ENCODE measurements around the gene CAPN5. TPM values are rescaled to one million over a fixed set of nuclear protein-coding genes. Genes with fewer than 3 reads are reported as not detected.

The CAPN5 gene
- total and polyA plus RNA-seq, 2 experiments from 2014 or later = 10.2 to 32.2 TPM

GRCh38 chr11:77065878-77066228 lies 918 bp upstream of the CAPN5 start:
- Histone ChIP-seq H3K27ac (ENCODE audit: low read depth) (peak overlapping the region; percentile 86; the same call in 1 of the 2 replicates), H3K9me2 (ENCODE audit: insufficient read depth) (no peaks in the 10 kb centered on the region), H3K4me1 (ENCODE audit: insufficient read depth) (peaks cover 12% of the 10 kb centered on the region; the same call in 1 of the 2 replicates), H4K20me1 (replicated peaks; ENCODE audit: insufficient read depth) (no peaks in the 10 kb centered on the region), H3K36me3 (ENCODE audit: insufficient read depth) (no peaks in the 10 kb centered on the region), H3F3A (replicated peaks; ENCODE audit: low read depth) (peaks cover 10% of the 10 kb centered on the region), H3K4me3 (peak overlapping the region; percentile 84), H3K79me2 (replicated peaks; ENCODE audit: insufficient read depth) (no peaks in the 10 kb centered on the region), H3K4me2 (peak overlapping the region; percentile 95), H2AFZ (peak overlapping the region; percentile 90), H3K27me3 (ENCODE audit: insufficient read depth) (no peaks in the 10 kb centered on the region)
- Mint-ChIP-seq H3K4me3 (peak overlapping the region; percentile 87), H3K9me3 (0 out of 3 replicates have a peak, but pooled peaks cover 3% of the 10 kb centered on the region), H3K4me1 (peaks cover 21% of the 10 kb centered on the region), H3K27ac (peak overlapping the region; percentile 80; the same call in 1 of the 2 replicates), H3K27me3 (ENCODE audit: insufficient read depth, low read depth, poor library complexity) (peaks cover 23% of the 10 kb centered on the region), H3K36me3 (ENCODE audit: low read depth) (no peaks in the 10 kb centered on the region)
- DNase-seq (ENCODE audit: low spot score) (peak; percentile 42), ATAC-seq (no peak)
- no peak for TF ChIP-seq CREB1 (CRISPR knock-in tag; IDR thresholded peaks at IDR 0.05; ENCODE audit: low read depth)
- TF ChIP-seq, protein P1, sequence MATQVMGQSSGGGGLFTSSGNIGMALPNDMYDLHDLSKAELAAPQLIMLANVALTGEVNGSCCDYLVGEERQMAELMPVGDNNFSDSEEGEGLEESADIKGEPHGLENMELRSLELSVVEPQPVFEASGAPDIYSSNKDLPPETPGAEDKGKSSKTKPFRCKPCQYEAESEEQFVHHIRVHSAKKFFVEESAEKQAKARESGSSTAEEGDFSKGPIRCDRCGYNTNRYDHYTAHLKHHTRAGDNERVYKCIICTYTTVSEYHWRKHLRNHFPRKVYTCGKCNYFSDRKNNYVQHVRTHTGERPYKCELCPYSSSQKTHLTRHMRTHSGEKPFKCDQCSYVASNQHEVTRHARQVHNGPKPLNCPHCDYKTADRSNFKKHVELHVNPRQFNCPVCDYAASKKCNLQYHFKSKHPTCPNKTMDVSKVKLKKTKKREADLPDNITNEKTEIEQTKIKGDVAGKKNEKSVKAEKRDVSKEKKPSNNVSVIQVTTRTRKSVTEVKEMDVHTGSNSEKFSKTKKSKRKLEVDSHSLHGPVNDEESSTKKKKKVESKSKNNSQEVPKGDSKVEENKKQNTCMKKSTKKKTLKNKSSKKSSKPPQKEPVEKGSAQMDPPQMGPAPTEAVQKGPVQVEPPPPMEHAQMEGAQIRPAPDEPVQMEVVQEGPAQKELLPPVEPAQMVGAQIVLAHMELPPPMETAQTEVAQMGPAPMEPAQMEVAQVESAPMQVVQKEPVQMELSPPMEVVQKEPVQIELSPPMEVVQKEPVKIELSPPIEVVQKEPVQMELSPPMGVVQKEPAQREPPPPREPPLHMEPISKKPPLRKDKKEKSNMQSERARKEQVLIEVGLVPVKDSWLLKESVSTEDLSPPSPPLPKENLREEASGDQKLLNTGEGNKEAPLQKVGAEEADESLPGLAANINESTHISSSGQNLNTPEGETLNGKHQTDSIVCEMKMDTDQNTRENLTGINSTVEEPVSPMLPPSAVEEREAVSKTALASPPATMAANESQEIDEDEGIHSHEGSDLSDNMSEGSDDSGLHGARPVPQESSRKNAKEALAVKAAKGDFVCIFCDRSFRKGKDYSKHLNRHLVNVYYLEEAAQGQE (IDR thresholded peaks at IDR 0.05; ENCODE audit: unreplicated experiment) = no peak
- TF ChIP-seq POLR2AphosphoS5 (IDR thresholded peaks at IDR 0.05; ENCODE audit: low read depth) = no peak
- TF ChIP-seq STAT1 (IDR thresholded peaks at IDR 0.05; ENCODE audit: unreplicated experiment) = no peak
- no peak for TF ChIP-seq ZNF331 (CRISPR knock-in tag; IDR thresholded peaks at IDR 0.05; ENCODE audit: low read depth)
- TF ChIP-seq EZH2 (IDR thresholded peaks at IDR 0.05; ENCODE audit: low read depth, unreplicated experiment) = no peak
- TF ChIP-seq, protein P2, sequence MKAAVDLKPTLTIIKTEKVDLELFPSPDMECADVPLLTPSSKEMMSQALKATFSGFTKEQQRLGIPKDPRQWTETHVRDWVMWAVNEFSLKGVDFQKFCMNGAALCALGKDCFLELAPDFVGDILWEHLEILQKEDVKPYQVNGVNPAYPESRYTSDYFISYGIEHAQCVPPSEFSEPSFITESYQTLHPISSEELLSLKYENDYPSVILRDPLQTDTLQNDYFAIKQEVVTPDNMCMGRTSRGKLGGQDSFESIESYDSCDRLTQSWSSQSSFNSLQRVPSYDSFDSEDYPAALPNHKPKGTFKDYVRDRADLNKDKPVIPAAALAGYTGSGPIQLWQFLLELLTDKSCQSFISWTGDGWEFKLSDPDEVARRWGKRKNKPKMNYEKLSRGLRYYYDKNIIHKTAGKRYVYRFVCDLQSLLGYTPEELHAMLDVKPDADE (IDR thresholded peaks at IDR 0.05) = no peak
- TF ChIP-seq CTCF (conservative IDR thresholded peaks at IDR 0.05; ENCODE audit: low read depth in 2 of 2) = no peak
- TF ChIP-seq JUNB (IDR thresholded peaks at IDR 0.05; ENCODE audit: unreplicated experiment) = no peak
- no peak for TF ChIP-seq ZNF114 (CRISPR knock-in tag; IDR thresholded peaks at IDR 0.05)
- no peak for TF ChIP-seq ZNF462 (CRISPR knock-in tag; IDR thresholded peaks at IDR 0.05)
- no peak for TF ChIP-seq NANOG (IDR thresholded peaks at IDR 0.05; ENCODE audit: borderline replicate concordance)
- no peak for TF ChIP-seq EZH2phosphoT487 (IDR thresholded peaks at IDR 0.05; ENCODE audit: unreplicated experiment)

Measured in GM23338 (cell line).